Measurements from ENCODE around the gene PAX2.
"Not testable (repeated sequence)": the region's sequence is repeated elsewhere in the genome, so short reads cannot be mapped to it uniquely, and the experiment has no call there.

Gene PAX2

DNA sequence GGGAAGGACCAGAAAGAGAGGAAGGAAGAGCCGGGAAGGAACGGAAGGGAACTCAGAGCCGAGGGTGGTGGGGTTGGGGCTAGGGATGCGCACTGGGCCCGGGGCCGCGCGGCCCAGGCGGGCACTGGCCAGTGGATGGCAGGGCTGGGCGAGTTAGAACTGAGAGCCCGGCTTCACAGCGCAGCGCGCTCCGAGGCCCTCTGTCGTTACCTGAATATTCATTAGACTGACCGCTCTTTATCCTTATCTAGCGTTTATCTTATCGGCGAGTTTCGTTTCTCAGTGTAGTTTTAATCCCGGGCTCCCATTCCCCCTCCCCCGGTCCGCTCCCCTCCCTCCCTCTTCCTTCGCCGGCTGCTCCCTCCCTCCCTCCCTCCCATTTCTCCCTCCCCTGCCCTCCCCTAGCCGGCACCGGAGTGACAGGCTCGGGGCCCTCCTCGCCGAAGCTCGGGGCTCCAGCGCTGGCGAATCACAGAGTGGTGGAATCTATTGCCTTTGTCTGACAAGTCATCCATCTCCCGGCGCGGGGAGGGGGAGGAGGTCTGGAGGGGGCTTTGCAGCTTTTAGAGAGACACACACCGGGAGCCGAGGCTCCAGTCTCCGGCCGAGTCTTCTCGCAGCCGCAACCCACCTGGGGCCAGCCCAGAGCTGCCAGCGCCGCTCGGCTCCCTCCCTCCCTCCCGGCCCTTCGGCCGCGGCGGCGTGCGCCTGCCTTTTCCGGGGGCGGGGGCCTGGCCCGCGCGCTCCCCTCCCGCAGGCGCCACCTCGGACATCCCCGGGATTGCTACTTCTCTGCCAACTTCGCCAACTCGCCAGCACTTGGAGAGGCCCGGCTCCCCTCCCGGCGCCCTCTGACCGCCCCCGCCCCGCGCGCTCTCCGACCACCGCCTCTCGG, at the start of gene PAX2:
Gene PAX2 (plus strand): TSS at position 596 of the 895 bp plus-strand sequence. CDS start 679 bp downstream, outside the sequence.
- DNase-seq (ENCODE audit: low read depth) = no peak

GRCh38 chr10:100696477-100696901, 48.9 kb upstream of the PAX2 start:
- no peak for DNase-seq (ENCODE audit: low read depth)

- peak; percentile 39 for DNase-seq (ENCODE audit: low read depth)
Measured at GRCh38 chr10:100697070-100697469, 48.3 kb upstream of the PAX2 start.

DNA sequence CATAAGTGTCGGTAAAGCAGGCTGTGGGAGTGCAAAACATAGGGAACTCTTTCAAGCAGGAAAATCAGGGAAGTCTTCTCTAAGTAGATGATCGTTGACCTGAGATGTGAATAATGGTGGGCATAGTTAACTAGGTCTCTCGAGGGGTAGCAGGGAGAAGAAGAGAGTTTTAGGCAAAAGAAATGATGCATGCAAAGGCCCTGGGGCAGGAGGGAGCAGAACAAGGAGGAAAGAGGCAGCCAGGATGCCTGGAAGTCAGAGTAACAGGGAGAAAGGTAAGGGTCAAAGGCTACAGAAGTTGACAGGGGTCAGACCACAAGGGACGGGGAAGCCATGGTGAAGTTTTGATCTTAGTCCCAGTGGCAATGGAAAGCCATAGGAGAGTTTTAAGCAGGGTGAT, 47.8 kb upstream of the PAX2 start:
- DNase-seq (ENCODE audit: low read depth) = no peak

GRCh38 chr10:100701704-100702103, 43.7 kb upstream of the PAX2 start:
- not testable (repeated sequence) for DNase-seq (ENCODE audit: low read depth)

- no peak for DNase-seq (ENCODE audit: low read depth)
Measured at GRCh38 chr10:100705139-100705538, 40.2 kb upstream of the PAX2 start.

GRCh38 chr10:100707261-100707848, 38.0 kb upstream of the PAX2 start:
- DNase-seq (ENCODE audit: low read depth) = no peak

GRCh38 chr10:100709146-100710082, 36.0 kb upstream of the PAX2 start:
- no peak for DNase-seq (ENCODE audit: low read depth)

- DNase-seq (ENCODE audit: low read depth) = no peak
Measured at GRCh38 chr10:100710151-100710871, 35.1 kb upstream of the PAX2 start.

DNA sequence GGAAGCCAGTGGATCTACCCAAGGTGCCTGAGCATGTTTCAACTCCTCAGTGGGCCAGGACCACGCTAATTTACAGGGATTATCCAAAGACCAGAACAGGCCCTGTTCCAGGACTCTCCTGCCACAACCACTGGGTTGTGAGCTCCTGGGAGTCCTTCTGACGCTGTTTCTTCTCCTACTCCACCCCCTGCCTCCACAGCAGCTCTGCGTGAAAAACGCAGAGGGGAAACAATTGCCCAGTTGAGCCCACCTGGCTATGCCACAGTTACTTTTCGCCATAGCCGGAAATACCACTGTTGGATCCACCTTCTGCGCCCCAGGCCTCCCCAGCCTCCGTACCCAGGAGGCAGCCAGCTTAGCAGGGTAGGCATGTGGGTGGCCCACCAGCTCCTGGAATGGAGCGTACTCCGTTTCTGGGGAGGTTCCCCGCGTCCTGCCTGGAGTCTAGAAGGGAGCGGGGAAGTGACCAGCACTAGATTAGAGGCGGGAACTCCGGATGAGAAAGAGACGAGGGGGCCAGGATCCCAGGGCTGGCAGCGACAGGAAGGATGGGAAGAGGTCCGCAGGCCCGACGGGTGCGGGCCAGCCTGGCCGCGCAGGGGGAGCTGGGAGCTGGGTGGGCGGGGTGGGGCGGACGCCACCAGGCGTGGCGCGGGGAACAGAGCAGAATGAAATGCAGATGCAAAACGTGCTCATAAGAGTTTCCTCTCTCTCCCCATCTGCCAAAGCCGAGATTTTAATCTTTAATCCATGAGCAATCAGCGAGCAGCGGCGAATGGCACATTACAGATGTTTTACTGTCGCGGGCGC, 32.1 kb upstream of the PAX2 start:
- no peak for DNase-seq (ENCODE audit: low read depth)

- DNase-seq (ENCODE audit: low read depth) = no peak
Measured at GRCh38 chr10:100713859-100714565, 31.4 kb upstream of the PAX2 start.

GRCh38 chr10:100714566-100714950, 30.8 kb upstream of the PAX2 start:
- DNase-seq (ENCODE audit: low read depth) = no peak

GRCh38 chr10:100715101-100715444, 30.3 kb upstream of the PAX2 start:
- no peak for DNase-seq (ENCODE audit: low read depth)

GRCh38 chr10:100715445-100716385, 29.7 kb upstream of the PAX2 start:
- no peak for DNase-seq (ENCODE audit: low read depth)

- DNase-seq (ENCODE audit: low read depth) = no peak
Measured at GRCh38 chr10:100717166-100717565, 28.2 kb upstream of the PAX2 start.

GRCh38 chr10:100718197-100718742, 27.1 kb upstream of the PAX2 start:
- no peak for DNase-seq (ENCODE audit: low read depth)

- DNase-seq (ENCODE audit: low read depth) = no peak
Measured at GRCh38 chr10:100723180-100723579, 22.2 kb upstream of the PAX2 start.

GRCh38 chr10:100723770-100724530, 21.4 kb upstream of the PAX2 start:
- DNase-seq (ENCODE audit: low read depth) = no peak

All from HS-5 (cell line).